Endometrial microvascular endothelial cells (primary cell): ENCODE measurements around the gene SRR. TPM values are rescaled to one million over a fixed set of nuclear protein-coding genes. Genes with fewer than 3 reads are reported as not detected.

Experiments used
- in situ Hi-C: cut with HindIII; loops from 2 replicates; pipeline ENCODE4 v1.10.0; 2017; ENCODE audit warnings: low sequenced_read_pairs, low pct_unique_long_range_greater_than_20kb; ENCODE audit errors: inconsistent ontology term
- total RNA-seq: library from RNA; depleted of rRNA; stranded (reverse); fragments of >200 nt; gene quantifications from one replicate; pipeline ENCODE4 v1.2.3, GENCODE V29; 2015; ENCODE audit errors: inconsistent ontology term

The SRR gene
- total RNA-seq, 1 donor from 2014 or later, result 23.3 TPM

- in situ Hi-C loops, result no loop called here
These were observed 61.4 kb downstream of the SRR start for GRCh38 chr17:2365132-2365531.

DNA sequence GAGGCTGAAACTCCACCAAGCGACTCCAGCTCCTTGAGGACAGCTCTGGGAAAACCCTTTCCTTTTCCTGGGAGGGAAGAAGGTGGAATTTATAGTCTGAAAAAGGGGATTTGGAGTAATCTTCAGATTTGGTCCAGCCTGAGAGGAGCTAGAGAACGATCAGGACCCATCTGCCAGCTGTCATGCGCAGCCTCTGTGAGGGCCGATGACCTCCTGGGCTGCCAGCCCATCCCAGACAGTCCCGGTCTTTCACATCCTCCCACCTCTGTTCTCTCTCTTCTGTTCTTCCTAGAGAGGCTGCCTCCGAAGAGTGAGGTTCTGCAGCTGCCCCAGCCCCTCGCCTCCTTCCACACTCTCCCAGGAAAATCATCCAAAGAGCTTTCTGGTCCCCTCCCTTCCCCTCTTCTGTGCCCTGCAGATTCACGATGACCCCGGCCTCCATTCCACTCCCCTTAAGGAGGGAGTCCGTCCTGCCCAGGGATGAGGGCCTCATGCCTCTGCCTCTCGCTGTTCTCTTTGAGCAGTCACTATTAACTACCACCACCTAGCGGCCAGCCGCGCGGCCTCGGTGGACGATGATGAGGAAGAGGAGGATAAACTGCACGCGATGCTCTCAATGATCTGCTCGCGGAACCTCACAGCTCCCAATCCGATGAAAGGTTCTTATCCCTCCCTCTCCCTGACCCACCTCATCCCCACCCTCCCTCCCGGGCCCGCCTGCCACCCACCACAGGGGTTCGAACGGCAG is 63.2 kb downstream of the SRR start:
- in situ Hi-C loops, result no loop called here

- in situ Hi-C loops, result no loop called here
These were observed 64.6 kb downstream of the SRR start for GRCh38 chr17:2368359-2368758.

DNA sequence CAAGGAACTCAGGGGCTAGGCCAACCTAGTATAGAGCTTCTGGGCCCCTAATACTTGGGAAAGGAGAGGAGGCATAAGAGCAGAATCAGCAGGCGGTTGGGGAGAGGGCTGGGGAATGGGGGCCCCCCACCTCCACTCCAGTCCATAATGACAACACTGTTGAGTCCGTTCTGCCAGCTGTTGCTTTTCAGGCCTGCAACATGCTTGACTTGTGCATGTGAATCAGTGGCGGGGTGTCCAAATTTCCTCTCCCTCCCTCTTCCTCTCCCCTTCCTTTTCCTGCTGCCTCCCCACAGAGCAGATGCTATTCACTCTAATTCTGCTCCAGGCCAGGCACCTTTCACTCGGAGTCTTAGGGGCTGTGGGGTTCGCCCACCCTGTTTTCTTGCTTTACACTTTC is 65.3 kb downstream of the SRR start:
- in situ Hi-C loops, result no loop called here

DNA sequence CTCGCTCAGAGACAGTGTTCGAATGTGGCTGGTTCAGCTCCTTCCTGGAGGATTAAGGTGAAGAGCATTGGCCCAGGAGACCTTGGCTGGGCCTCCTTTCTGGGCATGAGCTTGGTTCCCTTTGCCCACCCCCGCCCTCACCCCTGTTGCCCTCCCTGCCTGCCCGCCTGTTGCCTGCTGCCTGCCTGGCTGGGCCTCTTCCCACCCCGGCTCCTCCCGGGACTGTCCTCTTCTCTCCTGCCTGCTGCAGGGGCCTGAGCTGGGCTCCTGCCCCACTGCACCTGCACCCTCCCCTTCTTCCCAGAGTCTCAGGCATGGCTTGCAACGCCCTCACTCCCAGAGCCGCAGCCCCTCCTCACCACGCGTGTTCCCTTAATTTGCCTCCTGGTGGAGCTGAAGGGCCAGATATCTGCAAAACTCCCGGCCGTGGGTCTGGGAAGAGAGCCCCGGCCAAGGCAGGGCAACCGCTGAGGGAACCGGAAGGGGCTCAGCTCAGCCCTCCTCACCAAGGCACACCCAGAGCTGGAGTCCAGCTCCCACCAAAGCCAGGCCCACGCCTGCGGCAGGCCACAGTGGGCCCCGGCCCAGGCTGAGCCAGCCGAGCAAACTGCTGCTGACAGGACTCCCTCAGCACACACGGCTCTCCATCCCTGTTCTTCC is 65.9 kb downstream of the SRR start:
- in situ Hi-C loops, result no loop called here

GRCh38 chr17:2370211-2370589 is 66.5 kb downstream of the SRR start:
- in situ Hi-C loops, result no loop called here

- in situ Hi-C loops, result no loop called here
These were observed 67.7 kb downstream of the SRR start for GRCh38 chr17:2371183-2372130.

DNA sequence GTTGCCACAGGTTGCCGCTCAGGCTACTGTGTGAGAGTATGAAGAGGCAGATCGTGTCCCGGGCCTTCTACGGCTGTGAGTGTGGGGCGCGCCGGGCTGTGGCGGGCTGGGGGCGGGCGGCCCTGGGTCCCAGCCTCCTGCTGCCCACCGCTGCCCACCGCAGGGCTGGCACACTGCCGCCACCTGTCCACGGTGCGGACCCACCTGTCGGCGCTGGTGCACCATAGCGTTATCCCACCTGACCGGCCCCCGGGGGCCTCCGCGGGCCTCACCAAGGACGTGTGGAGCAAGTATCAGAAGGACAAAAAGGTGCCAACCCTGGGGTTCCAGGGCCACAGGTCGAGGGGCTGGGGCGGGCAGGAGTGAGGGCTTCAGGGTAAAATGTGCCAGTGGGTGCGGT is 68.4 kb downstream of the SRR start:
- in situ Hi-C loops, result no loop called here

DNA sequence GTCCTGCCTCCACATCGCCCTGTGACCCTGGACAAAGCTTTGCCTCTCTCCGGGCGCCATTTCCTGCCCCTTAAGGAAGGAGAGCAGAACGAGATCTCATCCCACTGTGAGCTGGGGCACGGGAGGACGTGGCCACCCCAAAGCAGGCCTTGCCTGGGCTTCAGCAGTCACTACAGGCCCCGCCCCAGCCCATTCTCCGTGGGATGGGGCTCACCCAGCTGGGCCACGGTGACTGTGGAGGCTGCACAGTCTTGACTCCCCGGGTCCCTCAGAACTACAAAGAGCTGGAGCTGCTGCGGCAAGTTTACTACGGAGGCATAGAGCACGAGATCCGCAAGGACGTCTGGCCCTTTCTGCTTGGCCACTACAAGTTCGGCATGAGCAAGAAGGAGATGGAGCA is 68.9 kb downstream of the SRR start:
- in situ Hi-C loops, result no loop called here

GRCh38 chr17:2373179-2373578 is 69.4 kb downstream of the SRR start:
- in situ Hi-C loops, result no loop called here

Other genes with a start within 250 kb of the SRR start
- 27.2 TPM for gene HIC1, start 248.8 kb upstream of the SRR start, total RNA-seq
- gene SMG6, start 165 bp upstream of the SRR start, total RNA-seq, result 67.2 TPM
- 84.2 TPM for gene TSR1, start 32.5 kb downstream of the SRR start, total RNA-seq
- gene SGSM2, start 33.6 kb downstream of the SRR start, total RNA-seq, result 34.8 TPM
- gene MNT, start 97.1 kb downstream of the SRR start, total RNA-seq, result 4.5 TPM
- gene METTL16, start 207.9 kb downstream of the SRR start, total RNA-seq, result 26.0 TPM